ENCODE measurements around the gene GBA3.

The GBA3 gene

DNA sequence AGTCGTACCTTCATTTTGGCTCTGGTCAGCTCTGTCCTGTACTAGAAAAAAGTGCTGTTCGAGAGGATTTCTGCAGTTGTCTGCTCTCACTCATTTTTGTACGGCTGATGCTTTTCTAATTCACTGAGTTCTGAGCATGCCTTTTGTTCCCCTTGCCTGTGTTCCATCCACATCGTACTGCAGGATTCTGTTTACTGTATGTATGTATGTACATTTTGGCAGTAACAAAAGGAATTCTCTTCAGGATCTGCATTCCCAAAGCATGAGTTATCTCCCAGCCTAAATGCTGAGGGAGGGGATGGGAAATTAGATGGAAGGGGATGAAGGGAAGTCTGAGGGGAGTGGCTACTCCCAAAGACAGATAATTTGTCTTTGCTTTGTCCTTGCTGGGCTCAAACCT lies 87.6 kb downstream of the GBA3 start:
- DNase-seq, result no peak

DNA sequence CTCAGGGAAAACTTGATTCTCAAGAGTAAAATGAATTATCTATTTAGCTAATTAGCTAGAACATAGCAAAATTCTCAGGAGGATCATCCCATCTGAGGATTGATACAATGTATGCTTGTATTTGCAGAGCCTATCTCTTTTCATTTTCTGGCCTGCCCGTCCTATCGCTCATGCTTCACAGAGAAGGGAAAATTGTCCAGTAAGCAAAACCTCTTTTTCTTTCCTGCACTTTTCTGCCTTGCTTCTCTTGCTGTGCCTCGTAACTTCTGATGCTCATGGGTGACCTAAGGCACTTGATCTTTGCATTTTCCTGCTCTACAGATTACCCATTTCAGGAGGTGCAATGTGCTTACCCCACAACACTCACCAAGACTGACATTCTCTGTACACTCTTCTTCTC lies 88.1 kb downstream of the GBA3 start:
- no peak for DNase-seq

DNA sequence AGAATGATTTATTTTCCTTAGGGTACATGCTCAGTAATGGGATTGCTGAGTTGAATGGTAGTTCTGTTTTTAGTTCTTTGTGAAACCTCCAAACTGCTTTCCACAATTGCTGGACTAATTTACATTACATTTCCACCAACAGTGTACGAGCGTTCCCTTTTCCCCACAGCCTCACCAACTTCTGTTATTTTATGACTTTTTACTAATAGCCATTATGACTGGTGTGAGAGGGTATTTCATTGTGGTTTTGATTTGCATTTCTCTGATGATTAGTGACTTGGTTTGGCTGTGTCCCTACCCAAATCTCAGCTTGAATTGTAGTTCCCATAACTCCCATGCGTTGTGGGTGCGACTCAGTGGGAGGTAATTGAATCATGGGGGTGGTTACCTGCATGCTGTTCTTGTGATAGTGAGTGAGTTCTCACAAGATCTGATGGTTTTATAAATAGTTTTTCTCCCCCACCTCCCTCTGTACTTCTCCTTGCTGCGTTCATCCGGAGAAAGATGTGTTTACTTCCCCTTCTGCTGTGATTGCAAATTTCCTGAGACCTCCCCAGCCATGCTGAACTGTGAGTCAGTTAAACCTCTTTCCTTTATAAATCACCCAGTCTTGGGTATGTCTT lies 95.1 kb downstream of the GBA3 start:
- DNase-seq, result no peak

DNA sequence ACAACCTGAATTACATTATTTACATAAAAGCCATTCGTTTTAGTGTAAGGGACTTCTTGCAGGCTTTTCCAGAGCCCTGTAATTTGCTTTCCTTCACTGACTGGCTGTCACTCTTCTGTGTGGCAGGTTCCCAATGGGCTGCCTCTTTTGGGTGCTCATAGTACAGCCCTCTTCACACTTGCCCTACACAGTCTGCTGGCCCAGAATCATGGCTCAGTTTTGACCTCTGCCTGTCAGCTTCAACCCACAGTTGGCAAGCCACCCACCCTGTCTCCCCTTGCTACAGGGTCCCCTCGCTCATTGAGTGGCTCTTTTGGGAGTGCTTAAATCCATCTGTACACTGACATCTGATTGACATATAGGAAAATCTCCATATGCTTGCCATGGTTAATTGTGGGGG lies 97.9 kb downstream of the GBA3 start:
- DNase-seq, result no peak

DNA sequence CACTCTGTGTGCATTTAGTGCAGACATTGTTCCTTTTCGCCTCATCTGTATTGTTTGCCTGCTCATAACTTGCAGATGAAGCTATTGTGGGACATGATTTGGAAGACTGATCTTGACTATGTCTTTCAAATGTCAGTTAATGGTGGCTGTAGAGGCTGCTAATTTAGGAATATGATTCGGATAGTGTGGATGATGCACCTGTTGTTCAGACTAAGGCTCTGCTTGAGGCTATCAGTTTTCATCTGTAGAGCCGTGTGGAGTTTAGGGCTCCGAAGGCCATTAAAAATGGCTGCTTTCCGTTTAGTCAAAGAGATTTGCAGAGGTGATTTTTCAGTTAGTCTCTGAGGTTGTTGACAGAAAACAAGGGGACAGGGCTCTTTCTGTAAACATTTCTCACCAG lies 102.0 kb downstream of the GBA3 start:
- no peak for DNase-seq

DNA sequence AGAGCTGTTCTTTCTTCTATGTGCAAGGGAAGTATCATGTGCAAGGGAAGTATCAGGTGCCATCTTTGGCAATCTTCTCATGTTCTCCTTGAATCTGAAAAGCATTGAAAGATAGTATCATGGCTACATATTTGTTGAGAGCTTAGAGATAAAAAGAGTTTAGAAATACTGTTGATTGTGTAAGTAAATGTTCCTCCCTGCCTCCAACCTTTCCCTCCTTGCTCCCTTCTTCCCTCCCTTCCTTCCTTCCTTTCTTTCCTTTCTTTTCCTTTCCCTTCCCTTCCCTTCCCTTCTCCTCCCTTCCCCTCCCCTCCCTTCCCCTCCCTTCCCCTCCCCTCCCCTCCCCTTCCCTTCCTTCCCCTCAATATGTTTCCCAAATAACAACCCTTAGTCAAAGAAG lies 108.7 kb downstream of the GBA3 start:
- no peak for DNase-seq

DNA sequence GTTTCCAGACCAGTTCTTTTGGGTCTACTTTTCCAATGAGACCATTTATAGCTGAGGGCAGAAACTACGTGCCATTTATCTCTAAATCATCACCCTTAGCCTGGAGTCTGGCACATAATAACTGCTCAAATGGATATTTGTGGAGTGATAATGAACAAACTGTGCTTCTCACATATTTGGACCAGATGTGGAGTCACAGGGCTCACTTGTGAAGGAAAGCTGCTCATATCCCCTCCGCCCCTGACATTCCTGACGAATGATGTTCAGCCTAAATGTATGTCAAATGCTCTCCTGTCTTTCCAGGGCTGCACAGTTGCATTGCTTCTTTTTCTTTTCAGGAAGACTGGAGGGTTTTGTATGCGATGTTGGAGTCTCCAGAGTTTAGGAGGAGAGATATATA lies 110.1 kb downstream of the GBA3 start:
- DNase-seq, result no peak

DNA sequence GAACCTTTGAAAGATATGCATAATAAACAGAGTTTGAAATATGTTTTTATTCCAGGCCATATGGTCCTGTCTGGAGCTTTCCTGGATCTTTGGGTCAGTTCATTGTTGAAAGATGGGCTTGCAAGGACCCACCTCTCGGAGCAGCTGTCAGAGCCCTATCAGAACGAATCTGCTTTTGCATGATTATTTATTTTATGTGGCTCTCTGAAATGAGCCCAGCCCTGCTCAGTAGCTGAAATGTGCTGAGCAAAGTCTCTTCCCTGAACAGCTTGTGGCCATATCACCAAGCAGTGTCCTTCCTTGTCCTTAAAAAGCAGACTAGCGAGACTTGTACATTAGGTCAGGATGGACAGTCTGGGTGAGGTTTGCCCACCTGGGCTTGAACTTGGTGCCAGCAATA lies 110.8 kb downstream of the GBA3 start:
- no peak for DNase-seq

DNA sequence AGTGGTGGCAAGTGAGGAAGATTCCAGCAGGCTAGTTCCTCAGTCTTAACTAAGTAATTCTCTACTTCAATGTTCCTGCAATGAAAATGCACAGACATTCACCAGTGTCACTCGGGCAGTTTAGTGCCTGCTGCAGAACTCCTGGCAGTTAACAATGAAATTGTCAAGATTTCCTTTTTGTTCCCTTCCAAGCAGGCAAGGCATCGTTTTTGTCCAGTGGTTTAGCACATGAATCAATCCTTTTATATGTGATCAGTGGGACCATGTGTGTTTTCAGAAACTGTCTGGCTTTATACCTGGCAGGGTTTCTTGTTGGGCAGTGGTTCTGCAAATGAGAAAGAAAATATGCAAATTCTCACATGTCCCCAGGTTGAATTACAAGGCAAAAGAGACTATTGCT lies 122.2 kb downstream of the GBA3 start:
- DNase-seq, result peak in 2 of 58 donors; percentile 5 to 31

DNA sequence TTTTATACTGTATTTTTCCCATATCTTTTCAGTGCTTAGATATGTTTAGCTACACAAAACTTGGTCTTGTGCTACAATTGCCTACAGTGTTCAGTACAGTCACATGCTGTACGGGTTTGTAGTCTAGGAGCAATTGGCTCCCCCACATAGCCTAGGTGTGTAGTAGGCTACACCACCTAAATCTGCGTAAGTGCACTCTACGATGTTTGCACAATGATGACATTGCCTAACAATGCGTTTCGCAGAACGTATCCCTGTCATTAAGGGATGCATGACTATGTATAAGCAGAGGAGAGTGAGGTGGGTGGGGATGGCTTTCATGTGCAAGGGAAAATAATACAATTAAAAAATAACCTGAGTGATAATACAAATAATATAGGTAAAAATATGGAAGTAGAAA lies 131.4 kb downstream of the GBA3 start:
- DNase-seq, result no peak

DNA sequence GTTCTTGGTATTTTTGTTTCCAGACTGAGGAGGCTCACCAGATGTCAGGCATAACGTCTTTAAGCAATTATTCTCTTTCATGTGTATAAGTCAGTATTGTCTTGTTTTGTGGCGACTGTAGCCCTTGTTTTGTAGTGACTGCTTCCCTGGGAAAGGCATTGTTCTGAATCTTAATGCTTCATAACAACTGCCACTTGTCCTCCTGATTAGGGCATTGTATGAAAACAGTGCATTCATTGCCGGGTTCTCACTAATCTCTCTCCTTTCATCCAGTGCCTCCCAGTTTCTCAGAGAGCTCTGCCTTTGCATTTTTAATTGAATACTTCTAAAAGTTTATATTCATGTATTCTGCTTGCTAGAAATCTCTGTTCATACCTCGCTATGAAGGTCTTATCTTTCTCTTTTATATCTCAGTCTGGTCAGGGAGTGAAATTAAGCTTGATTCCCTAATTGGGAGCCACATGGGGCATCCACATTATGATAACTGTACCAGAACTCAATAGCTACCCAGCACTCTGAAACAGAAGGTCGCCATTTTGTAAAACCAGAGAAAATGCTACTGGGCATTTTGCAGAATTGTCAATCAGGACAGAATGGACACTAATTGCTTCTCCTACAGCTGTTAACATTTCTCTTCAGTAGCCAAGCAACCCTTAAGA lies 149.8 kb downstream of the GBA3 start:
- peak in 6 of 58 donors; percentile 1 to 48 (median 4) for DNase-seq

DNA sequence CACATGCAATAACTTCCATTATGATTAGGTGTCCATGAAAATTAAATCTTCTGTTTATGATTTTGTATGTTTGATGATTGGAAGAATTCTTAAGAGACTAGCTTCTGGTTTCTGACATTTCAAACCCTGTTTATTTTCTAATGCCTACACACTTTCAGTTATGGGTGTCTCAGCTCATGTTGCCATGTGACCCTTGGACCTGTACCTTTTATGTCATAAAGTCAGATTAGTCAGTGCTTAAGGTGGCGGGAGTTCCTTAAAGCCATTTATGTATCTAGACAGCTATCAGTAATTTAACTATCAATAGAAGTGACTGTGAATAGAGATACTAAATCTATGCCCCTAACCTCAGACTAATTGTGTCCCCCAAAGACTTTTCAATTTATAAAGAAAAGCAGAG lies 155.6 kb downstream of the GBA3 start:
- DNase-seq, result no peak

DNA sequence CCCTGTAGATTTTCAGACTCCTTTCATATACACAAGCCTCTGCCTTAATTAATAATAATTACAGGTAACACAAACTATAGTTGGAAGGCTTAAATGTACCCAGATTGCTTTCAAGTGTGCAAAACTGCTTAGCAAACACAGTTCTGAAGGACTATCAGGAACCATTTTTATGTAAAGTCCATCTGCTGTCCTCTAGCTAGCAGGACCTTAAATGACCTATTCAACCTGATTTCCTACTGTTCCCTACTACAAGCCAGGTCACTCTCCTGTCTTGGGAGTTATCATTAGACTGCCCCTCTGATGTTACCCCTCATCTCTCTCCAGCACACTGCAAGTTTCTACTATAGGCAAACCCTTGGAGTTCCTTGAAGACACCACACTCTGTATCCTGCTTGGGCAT lies 157.3 kb downstream of the GBA3 start:
- no peak for DNase-seq

DNA sequence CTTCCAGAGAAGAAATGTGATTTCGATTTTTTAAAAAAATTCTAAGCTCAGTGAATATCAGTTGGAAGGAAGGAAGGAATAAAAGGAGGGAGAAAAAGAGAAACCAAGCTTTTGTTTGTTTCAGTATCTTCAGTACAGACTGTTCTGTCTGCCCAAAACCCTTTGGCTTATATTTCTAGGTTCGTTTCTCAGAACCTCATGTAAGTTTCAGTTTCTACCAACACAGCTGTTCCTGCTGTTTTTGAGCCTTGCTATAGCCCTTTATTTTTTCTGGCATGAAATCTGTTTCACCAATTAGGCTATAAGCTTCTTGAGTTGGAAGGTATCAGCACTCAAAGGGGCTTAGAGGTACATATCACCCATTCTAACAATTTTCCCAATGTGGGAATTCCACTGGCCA lies 157.9 kb downstream of the GBA3 start:
- DNase-seq, result no peak

DNA sequence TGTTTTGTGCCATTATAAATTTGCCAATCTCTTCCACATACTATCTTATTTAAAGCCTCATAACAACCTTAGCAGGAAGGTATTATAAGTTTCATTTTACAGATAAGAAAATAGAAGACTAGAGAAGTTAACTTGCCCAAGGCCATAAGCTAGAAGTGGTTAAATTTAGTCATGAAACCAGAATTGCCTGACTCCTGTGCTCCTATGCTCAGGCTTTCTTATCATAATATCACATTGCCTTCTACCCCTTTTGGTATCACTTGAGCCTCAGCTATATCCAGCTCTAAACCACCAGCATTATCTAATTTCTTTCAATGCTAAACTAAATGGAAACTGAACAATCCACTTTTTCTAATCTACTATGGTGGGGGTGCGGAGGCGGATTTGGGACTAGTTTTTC lies 164.7 kb downstream of the GBA3 start:
- DNase-seq, result no peak

DNA sequence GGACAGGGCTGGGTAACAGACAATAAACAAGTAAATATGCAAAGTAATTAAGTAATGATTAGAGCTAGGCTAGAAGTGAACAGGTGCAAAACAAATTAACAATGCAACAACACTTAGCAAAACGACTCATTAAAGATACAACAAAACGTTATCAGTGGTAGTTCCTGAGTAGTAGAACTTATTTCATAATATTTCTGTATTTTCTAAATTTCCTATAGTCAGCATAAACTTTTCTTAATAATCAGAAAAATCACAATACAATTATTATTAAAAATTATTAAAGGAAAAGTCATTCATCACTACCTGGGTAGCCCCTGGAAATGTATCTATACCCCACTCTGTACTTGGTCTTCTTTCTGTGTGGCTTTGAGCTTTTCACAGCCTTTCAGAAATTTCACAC lies 166.6 kb downstream of the GBA3 start:
- DNase-seq, result no peak

All from anterior cingulate cortex (tissue), 58 donors.